ENCODE data around the gene IFIT2. TPM values are rescaled to one million over a fixed set of nuclear protein-coding genes. Genes with fewer than 3 reads are reported as not detected.

IFIT2 gene
- total and polyA plus RNA-seq, 2 donors (not counting 3 experiments of a cell fraction or from before 2014, with no cell fraction given), result 0.23 to 1.4 TPM

DNA sequence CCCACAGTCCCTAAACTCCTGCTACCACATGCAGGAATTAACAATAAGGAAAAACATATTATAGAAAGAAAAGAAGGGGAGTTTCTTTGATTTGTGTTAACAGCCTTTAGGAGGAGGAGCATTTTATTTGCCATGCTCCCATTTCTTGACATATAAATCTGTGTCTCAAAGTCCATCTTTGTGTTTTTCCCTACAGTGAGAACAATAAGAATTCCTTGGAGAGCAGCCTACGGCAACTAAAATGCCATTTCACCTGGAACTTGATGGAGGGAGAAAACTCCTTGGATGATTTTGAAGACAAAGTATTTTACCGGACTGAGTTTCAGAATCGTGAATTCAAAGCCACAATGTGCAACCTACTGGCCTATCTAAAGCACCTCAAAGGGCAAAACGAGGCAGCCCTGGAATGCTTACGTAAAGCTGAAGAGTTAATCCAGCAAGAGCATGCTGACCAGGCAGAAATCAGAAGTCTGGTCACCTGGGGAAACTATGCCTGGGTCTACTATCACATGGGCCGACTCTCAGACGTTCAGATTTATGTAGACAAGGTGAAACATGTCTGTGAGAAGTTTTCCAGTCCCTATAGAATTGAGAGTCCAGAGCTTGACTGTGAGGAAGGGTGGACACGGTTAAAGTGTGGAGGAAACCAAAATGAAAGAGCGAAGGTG is 4.1 kb downstream of the IFIT2 start:
- H3K4me3 ChIP-seq (replicated peaks in 1 of 3; ENCODE audit: insufficient read depth in 1 of 3, low read depth in 1 of 3, low read length in 3 of 3), result no peak overlapping the region
- FAIRE-seq (no peak), DNase-seq (ENCODE audit: low read depth, low spot score) (no peak)
- H3K27ac ChIP-seq (ENCODE audit: insufficient read depth, low read depth, low read length), result no peak overlapping the region
- no peak for TF ChIP-seq JUN (IDR thresholded peaks at IDR 0.05; ENCODE audit: borderline replicate concordance, insufficient read depth, insufficient read length, low read depth)
- no peak for TF ChIP-seq EZH2 (IDR thresholded peaks at IDR 0.05; ENCODE audit: borderline replicate concordance, low read depth, low read length, severe bottlenecking)
- TF ChIP-seq MYC (IDR thresholded peaks at IDR 0.05; ENCODE audit: low read depth, low read length), result no peak
- TF ChIP-seq FOS (IDR thresholded peaks at IDR 0.05; ENCODE audit: borderline replicate concordance, insufficient read depth, low read length), result no peak
- TF ChIP-seq, protein P1, sequence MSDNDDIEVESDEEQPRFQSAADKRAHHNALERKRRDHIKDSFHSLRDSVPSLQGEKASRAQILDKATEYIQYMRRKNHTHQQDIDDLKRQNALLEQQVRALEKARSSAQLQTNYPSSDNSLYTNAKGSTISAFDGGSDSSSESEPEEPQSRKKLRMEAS (IDR thresholded peaks at IDR 0.05; ENCODE audit: insufficient read depth, insufficient read length), result no peak
- no peak for TF ChIP-seq GATA2 (IDR thresholded peaks at IDR 0.05; ENCODE audit: insufficient read depth, insufficient read length, low read depth, low read length)
- no peak for TF ChIP-seq POLR2A (IDR thresholded peaks at IDR 0.05; ENCODE audit: low read depth, low read length)
- TF ChIP-seq, protein P2, sequence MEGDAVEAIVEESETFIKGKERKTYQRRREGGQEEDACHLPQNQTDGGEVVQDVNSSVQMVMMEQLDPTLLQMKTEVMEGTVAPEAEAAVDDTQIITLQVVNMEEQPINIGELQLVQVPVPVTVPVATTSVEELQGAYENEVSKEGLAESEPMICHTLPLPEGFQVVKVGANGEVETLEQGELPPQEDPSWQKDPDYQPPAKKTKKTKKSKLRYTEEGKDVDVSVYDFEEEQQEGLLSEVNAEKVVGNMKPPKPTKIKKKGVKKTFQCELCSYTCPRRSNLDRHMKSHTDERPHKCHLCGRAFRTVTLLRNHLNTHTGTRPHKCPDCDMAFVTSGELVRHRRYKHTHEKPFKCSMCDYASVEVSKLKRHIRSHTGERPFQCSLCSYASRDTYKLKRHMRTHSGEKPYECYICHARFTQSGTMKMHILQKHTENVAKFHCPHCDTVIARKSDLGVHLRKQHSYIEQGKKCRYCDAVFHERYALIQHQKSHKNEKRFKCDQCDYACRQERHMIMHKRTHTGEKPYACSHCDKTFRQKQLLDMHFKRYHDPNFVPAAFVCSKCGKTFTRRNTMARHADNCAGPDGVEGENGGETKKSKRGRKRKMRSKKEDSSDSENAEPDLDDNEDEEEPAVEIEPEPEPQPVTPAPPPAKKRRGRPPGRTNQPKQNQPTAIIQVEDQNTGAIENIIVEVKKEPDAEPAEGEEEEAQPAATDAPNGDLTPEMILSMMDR (IDR thresholded peaks at IDR 0.05; ENCODE audit: extremely low read depth in 1 of 2, insufficient read depth in 1 of 2, low read depth in 1 of 2, low read length in 2 of 2), result no peak
- TF ChIP-seq POLR2AphosphoS5 (IDR thresholded peaks at IDR 0.05; ENCODE audit: insufficient read depth, low read depth, low read length), result no peak
- H3K79me2 ChIP-seq (ENCODE audit: control insufficient read depth, insufficient read depth, low read length), result no peaks in the 10 kb centered on the region
- H3K9me3 ChIP-seq (replicated peaks; ENCODE audit: control insufficient read depth, insufficient read depth, low read length), result no peaks in the 10 kb centered on the region
- no peaks in the 10 kb centered on the region for H3K9me1 ChIP-seq (replicated peaks; ENCODE audit: control insufficient read depth, extremely low read depth, insufficient read depth, low read length)
- intact Hi-C loops (cut with micrococcal nuclease) (no loop called here), dilution Hi-C loops (cut with MboI; ENCODE audit: extremely low pct_ligation_motif_present, low sequenced_read_pairs) (no loop called here)
- peaks cover 18 to 25% of the 10 kb centered on the region in 2 experiments for H3K27me3 ChIP-seq (ENCODE audit: control insufficient read depth in 2 of 2, insufficient read depth in 2 of 2, low read length in 2 of 2)
- H2AFZ ChIP-seq (ENCODE audit: low read depth, low read length), result no peak overlapping the region
- no peaks in the 10 kb centered on the region for H4K20me1 ChIP-seq (replicated peaks; ENCODE audit: control insufficient read depth, extremely low read depth, insufficient read depth, low read length)
- no peak overlapping the region for H3K9ac ChIP-seq (replicated peaks; ENCODE audit: extremely low read depth, insufficient read depth, low read length)
- BruUV-seq (replicated peaks), result no TSS peak
- POLR2A ChIA-PET, result no interaction called here
- H3K4me2 ChIP-seq (ENCODE audit: insufficient read depth, low read length), result no peak overlapping the region
- peaks cover 10% of the 10 kb centered on the region for H3K4me1 ChIP-seq (ENCODE audit: control insufficient read depth, extremely low read depth, insufficient read depth, low read length)
- CTCF ChIA-PET, result interaction anchor here (1.4 to 1.8 kb wide), 2 partner anchors 63 kb away, joined by 3 to 4 read pairs; no protein-coding TSS in a partner anchor
- no peaks in the 10 kb centered on the region for H3K36me3 ChIP-seq (ENCODE audit: control insufficient read depth in 2 of 2, extremely low read depth in 1 of 2, insufficient read depth in 2 of 2, low read length in 2 of 2)

Measured in endothelial cell of umbilical vein (primary cell).